Gastrocnemius medialis (tissue), 4 donors: ENCODE data around the gene ZNF280A. TPM values are rescaled to one million over a fixed set of nuclear protein-coding genes. Genes with fewer than 3 reads are reported as not detected.
"Not testable (repeated sequence)": the region's sequence is repeated elsewhere in the genome, so short reads cannot be mapped to it uniquely, and the experiment has no call there.

Experiments
- ATAC-seq, 2 donors: fragments of 150-250 bp; one replicate each; pipeline ENCODE4 v1.9.1; 2016
- DNase-seq, 2 donors: peaks; one replicate each; pipeline ENCODE4 v3.0.0-alpha.2; 2019
- H3K27ac ChIP-seq, 4 donors: fragments of 200-600 bp; sonication (generic); 1 replicate in 1 of 4; 2 replicates in 3 of 4; pipeline ENCODE4 v1.5.1; 2016 to 2018; ENCODE audit warnings: mild to moderate bottlenecking in 2 of 4, moderate library complexity in 1 of 4
- H3K27me3 ChIP-seq, 3 donors: fragments of 200-600 bp; sonication (generic) in 2 of 3; 1 replicate in 1 of 3; 2 replicates in 2 of 3; pipeline versions ENCODE4 v1.5.1 to v1.6.0; 2016 to 2019; ENCODE audit warnings: mild to moderate bottlenecking in 1 of 3, moderate library complexity in 1 of 3
- H3K36me3 ChIP-seq, 2 donors: fragments of 200-600 bp; sonication (generic) in 1 of 2; one replicate each; pipeline ENCODE4 v1.5.1; 2017 to 2018
- H3K4me1 ChIP-seq, 2 donors: fragments of 200-600 bp; sonication (generic) in 1 of 2; one replicate each; pipeline ENCODE4 v1.5.1; 2016 to 2017; ENCODE audit warnings: mild to moderate bottlenecking in 2 of 2
- H3K4me3 ChIP-seq, 4 donors: fragments of 200-600 bp; sonication (generic) in 3 of 4; 1 replicate in 1 of 4; 2 replicates in 3 of 4; pipeline ENCODE4 v1.5.1; 2016 to 2019; ENCODE audit warnings: mild to moderate bottlenecking in 2 of 4
- H3K9me3 ChIP-seq, 3 donors: fragments of 200-600 bp; sonication (generic) in 2 of 3; 1 replicate in 1 of 3; 2 replicates in 2 of 3; pipeline ENCODE4 v1.5.1; 2016 to 2019
- POLR2A ChIP-seq, 2 donors: fragments of 450-650 bp; IDR thresholded peaks; one replicate each; pipeline ENCODE4 v1.6.1; 2017; ENCODE audit warnings: antibody characterized with exemption in 2 of 2, mild to moderate bottlenecking in 2 of 2, moderate library complexity in 2 of 2
- in situ Hi-C, 4 donors: fragments of 200-750 bp; cut with MboI; loops; one replicate each; pipeline versions ENCODE4 v1.15.0 to v1.8.0; 2017; ENCODE audit warnings: low sequenced_read_pairs in 4 of 4
- intact Hi-C: fragments of 100-400 bp; cut with DNase I; formaldehyde crosslinking; loops from one replicate; pipeline ENCODE4 v1.15.1; 2023; ENCODE audit warnings: low total_unique reads
- total RNA-seq, 4 donors: library from RNA; depleted of rRNA; stranded (reverse); fragments of >200 nt; gene quantifications; one replicate each; pipeline versions ENCODE4 v1.1.0 to v1.2.3, GENCODE V29; 2016
- TF ChIP-seq, protein P1 (sequence below), 5 experiments: fragments of 450-650 bp in 3 of 5; fragments of 200-600 bp in 2 of 5; sonication (generic) in 2 of 5; IDR thresholded peaks in 4 of 5; conservative IDR thresholded peaks in 1 of 5; 1 replicate in 4 of 5; 2 replicates in 1 of 5; pipeline ENCODE4 v1.5.1; 2016 to 2019; ENCODE audit warnings: antibody characterized with exemption in 5 of 5, mild to moderate bottlenecking in 3 of 5, moderate library complexity in 3 of 5

ZNF280A gene
- total RNA-seq, 4 donors from 2014 or later: not detected

DNA sequence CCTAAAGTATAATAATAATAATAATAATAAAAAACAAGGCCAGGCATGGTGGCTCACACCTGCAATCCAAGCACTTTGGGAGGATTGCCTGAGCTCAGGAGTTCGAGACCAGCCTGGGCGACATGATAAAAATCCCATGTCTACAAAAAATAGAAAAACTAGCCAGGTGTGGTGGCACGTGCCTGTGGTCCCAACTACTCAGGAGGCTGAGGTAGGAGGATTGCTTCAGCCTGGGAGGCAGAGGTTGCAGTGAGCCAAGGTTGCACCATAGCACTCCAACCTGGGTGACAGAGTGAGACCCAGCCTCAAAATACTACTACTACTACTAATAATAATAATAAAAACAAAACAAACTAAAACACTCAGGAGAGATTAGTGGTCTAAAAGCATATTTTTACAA is 15.6 kb upstream of the ZNF280A start:
- H3K4me1 ChIP-seq: no peaks in the 10 kb centered on the region
- H3K27ac ChIP-seq: no peak overlapping the region
- H3K36me3 ChIP-seq: no peaks in the 10 kb centered on the region
- H3K27me3 ChIP-seq: no peaks in the 10 kb centered on the region
- H3K4me3 ChIP-seq: no peak overlapping the region
- DNase-seq: no peak
- H3K9me3 ChIP-seq: no peaks in the 10 kb centered on the region
- no peak for ATAC-seq
- in situ Hi-C loops (no loop called here), intact Hi-C loops (no loop called here)
- TF ChIP-seq POLR2A (IDR thresholded peaks at IDR 0.05): no peak
- TF ChIP-seq, protein P1, sequence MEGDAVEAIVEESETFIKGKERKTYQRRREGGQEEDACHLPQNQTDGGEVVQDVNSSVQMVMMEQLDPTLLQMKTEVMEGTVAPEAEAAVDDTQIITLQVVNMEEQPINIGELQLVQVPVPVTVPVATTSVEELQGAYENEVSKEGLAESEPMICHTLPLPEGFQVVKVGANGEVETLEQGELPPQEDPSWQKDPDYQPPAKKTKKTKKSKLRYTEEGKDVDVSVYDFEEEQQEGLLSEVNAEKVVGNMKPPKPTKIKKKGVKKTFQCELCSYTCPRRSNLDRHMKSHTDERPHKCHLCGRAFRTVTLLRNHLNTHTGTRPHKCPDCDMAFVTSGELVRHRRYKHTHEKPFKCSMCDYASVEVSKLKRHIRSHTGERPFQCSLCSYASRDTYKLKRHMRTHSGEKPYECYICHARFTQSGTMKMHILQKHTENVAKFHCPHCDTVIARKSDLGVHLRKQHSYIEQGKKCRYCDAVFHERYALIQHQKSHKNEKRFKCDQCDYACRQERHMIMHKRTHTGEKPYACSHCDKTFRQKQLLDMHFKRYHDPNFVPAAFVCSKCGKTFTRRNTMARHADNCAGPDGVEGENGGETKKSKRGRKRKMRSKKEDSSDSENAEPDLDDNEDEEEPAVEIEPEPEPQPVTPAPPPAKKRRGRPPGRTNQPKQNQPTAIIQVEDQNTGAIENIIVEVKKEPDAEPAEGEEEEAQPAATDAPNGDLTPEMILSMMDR (IDR thresholded peaks at IDR 0.05 in 4 of 5, conservative IDR thresholded peaks at IDR 0.05 in 1 of 5): no peak

DNA sequence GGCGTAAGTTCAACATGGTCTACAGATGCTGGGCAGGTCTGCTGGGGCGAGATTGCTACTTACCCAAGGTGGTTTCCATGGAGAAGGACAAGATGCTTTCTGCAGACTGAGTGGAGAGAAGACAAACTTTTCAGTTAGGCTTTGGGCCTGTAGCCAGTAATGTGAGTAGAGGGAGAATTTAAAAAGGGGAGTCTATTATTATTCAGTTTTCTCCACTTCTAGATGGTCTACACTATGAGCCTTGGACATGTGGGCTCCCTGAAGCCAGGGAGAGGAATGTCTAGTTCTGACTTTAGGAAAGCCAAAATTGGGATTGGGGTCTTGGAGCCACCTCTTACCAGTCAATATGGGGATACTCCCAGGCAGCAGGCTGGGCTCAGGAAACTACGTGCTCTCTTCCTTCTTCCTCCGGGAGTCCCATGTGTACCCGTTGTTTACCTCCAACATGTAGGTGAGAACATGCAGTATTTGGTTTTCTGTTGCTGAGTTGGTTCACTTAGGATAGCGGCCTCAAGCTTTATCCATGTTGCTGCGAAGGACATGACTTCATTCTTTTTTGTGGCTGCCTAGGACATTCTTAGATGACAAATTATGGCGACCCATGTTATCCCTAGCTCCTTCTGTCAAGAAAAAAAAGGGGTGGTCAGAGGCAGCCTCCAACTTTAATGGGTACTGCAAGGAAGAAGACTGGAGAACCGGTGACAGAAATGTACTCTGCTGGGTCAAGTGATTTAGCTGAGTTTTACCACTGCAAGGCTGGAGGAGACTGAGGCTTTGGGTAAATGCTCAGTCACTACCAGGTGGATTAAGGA is 14.7 kb upstream of the ZNF280A start:
- no peaks in the 10 kb centered on the region for H3K4me1 ChIP-seq
- H3K4me3 ChIP-seq: no peak overlapping the region
- no peak for DNase-seq
- no peaks in the 10 kb centered on the region for H3K36me3 ChIP-seq
- no peaks in the 10 kb centered on the region for H3K9me3 ChIP-seq
- H3K27me3 ChIP-seq: no peaks in the 10 kb centered on the region
- ATAC-seq: no peak
- intact Hi-C loops (no loop called here), in situ Hi-C loops (no loop called here)
- no peak overlapping the region for H3K27ac ChIP-seq
- TF ChIP-seq, protein P1 (IDR thresholded peaks at IDR 0.05 in 4 of 5, conservative IDR thresholded peaks at IDR 0.05 in 1 of 5): no peak
- no peak for TF ChIP-seq POLR2A (IDR thresholded peaks at IDR 0.05)

DNA sequence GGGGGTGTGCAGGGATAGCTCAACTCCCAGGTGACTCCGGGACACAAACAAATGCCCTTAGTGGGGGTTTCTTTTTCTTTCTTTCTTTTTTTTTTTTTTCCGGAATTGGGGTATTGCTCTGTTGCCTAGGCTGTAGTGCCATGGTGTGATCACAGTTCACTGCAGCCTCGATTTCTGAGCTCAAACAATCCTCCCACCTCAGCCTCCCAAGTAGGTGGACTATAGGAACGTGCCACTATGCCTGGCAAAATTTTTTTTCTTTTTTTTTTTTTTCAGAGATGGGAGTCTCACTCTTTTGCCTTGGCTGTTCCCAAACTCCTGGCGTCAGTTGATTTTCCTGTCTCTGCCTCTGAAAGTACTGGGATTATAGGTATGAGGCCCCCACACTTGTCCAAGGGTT is 13.8 kb upstream of the ZNF280A start:
- Histone ChIP-seq H3K9me3 (no peaks in the 10 kb centered on the region), H3K27ac (no peak overlapping the region), H3K36me3 (no peaks in the 10 kb centered on the region), H3K4me3 (no peak overlapping the region), H3K4me1 (no peaks in the 10 kb centered on the region), H3K27me3 (no peaks in the 10 kb centered on the region)
- ATAC-seq (no peak), DNase-seq (no peak)
- no peak for TF ChIP-seq POLR2A (IDR thresholded peaks at IDR 0.05)
- TF ChIP-seq, protein P1 (IDR thresholded peaks at IDR 0.05 in 4 of 5, conservative IDR thresholded peaks at IDR 0.05 in 1 of 5): no peak
- intact Hi-C loops: no loop called here
- in situ Hi-C loops: no loop called here

DNA sequence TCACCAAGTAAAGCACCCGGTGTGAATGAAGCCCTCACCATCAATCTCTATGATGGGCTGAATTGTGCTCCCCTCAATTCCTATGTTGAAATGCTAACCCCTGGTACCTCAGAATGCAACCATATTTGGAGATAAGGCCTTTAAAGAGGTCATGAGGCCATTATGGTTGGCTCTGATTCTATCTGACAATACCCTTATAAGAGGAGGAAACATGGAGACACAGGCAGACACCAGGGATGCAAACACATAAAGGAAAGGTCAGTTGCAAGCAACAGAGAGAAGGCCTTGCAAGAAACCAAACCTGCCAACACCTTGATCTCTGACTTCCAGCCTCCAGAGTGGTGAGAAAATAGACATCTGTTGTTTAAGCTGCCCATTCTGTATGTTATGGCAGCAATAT is 13.3 kb upstream of the ZNF280A start:
- no peak for TF ChIP-seq POLR2A (IDR thresholded peaks at IDR 0.05)
- TF ChIP-seq, protein P1 (IDR thresholded peaks at IDR 0.05 in 4 of 5, conservative IDR thresholded peaks at IDR 0.05 in 1 of 5): no peak
- DNase-seq (no peak), ATAC-seq (no peak)
- Histone ChIP-seq H3K9me3 (no peaks in the 10 kb centered on the region), H3K4me3 (no peak overlapping the region), H3K4me1 (no peaks in the 10 kb centered on the region), H3K27me3 (no peaks in the 10 kb centered on the region), H3K27ac (no peak overlapping the region), H3K36me3 (no peaks in the 10 kb centered on the region)
- in situ Hi-C loops (no loop called here), intact Hi-C loops (no loop called here)

DNA sequence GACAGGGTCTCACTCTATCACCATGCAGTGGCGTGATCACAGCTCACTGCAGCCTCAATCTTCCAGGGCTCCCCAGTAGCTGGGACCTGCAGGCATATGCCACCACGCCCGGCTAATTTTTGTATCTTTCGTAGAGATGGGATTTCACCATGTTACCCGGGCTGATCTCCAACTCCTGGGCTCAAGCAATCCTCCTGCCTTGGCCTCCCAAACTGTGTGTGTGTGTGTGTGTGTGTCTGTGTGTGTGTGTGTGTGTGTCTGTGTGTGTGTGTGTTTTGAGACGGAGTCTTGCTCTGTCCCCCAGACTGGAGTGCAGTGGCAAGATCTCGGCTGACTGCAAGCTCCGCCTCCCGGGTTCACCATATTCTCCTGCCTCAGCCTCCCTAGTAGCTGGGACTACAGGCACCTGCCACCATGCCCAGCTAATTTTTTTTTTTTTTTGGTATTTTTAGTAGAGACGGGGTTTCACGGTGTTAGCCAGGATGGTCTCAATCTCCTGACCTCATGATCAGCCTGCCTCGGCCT is 12.5 kb upstream of the ZNF280A start:
- H3K4me3 ChIP-seq, H3K27me3 ChIP-seq, intact Hi-C loops, in situ Hi-C loops, H3K36me3 ChIP-seq, H3K4me1 ChIP-seq, H3K27ac ChIP-seq, H3K9me3 ChIP-seq, ATAC-seq, DNase-seq: not testable (repeated sequence)
